Loucy (cell line): ENCODE data around the gene BRAP.

Experiments
- EZH2phosphoT487 ChIP-seq: fragments of 200-600 bp; IDR thresholded peaks from 2 replicates; pipeline ENCODE4 v1.6.1; 2018; ENCODE audit warnings: antibody characterized with exemption, mild to moderate bottlenecking, moderate library complexity, borderline replicate concordance
- TF ChIP-seq, protein P1 (sequence below): fragments of 200-600 bp; sonication (generic); conservative IDR thresholded peaks from 2 replicates; pipeline ENCODE4 v1.5.1; 2014; ENCODE audit warnings: mild to moderate bottlenecking, antibody characterized with exemption, low read length

GRCh38 chr12:111732786-111733185 is 47.0 kb upstream of the BRAP start:
- TF ChIP-seq, protein P1, sequence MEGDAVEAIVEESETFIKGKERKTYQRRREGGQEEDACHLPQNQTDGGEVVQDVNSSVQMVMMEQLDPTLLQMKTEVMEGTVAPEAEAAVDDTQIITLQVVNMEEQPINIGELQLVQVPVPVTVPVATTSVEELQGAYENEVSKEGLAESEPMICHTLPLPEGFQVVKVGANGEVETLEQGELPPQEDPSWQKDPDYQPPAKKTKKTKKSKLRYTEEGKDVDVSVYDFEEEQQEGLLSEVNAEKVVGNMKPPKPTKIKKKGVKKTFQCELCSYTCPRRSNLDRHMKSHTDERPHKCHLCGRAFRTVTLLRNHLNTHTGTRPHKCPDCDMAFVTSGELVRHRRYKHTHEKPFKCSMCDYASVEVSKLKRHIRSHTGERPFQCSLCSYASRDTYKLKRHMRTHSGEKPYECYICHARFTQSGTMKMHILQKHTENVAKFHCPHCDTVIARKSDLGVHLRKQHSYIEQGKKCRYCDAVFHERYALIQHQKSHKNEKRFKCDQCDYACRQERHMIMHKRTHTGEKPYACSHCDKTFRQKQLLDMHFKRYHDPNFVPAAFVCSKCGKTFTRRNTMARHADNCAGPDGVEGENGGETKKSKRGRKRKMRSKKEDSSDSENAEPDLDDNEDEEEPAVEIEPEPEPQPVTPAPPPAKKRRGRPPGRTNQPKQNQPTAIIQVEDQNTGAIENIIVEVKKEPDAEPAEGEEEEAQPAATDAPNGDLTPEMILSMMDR = no peak
- no peak for TF ChIP-seq EZH2phosphoT487
